Left ventricle myocardium inferior (tissue), 1 donor: ENCODE data around the gene ADAM15. TPM values are rescaled to one million over a fixed set of nuclear protein-coding genes. Genes with fewer than 3 reads are reported as not detected.

Experiments used
- DNase-seq: peaks from one replicate; pipeline ENCODE4 v3.0.0-alpha.2; 2020
- H3K27ac ChIP-seq: fragments of 200-600 bp; replicated peaks from 2 replicates; pipeline ENCODE4 v1.8.0; 2021
- H3K27me3 ChIP-seq: fragments of 200-600 bp; 2 replicates; pipeline ENCODE4 v1.8.0; 2021; ENCODE audit warnings: low read depth
- H3K36me3 ChIP-seq: fragments of 200-600 bp; 2 replicates; pipeline ENCODE4 v1.8.0; 2021
- H3K4me1 ChIP-seq: fragments of 200-600 bp; 2 replicates; pipeline ENCODE4 v1.8.0; 2021
- H3K4me3 ChIP-seq: fragments of 200-600 bp; 2 replicates; pipeline ENCODE4 v1.8.0; 2021; ENCODE audit warnings: mild to moderate bottlenecking, moderate library complexity
- H3K9me3 ChIP-seq: fragments of 200-600 bp; replicated peaks from 2 replicates; pipeline ENCODE4 v1.8.0; 2021
- CTCF ChIP-seq: fragments of 200-600 bp; IDR thresholded peaks from 2 replicates; pipeline ENCODE4 v1.8.0; 2021; ENCODE audit warnings: antibody characterized with exemption, mild to moderate bottlenecking, borderline replicate concordance
- intact Hi-C: fragments of 100-400 bp; cut with micrococcal nuclease; formaldehyde crosslinking; loops from one replicate; pipeline ENCODE4 v1.11.0; 2022
- total RNA-seq: library from RNA; stranded (reverse); fragmentation: NEBNext Ultra II Directional; extraction: Animal tissue kit (Norgen Biotek cat#: 25700); gene quantifications from one replicate; pipeline ENCODE4 v1.2.1, GENCODE V29; 2021
- donor health status: DM: no; HTN: yes; CAD: no; lungs with severe emphysema.

The ADAM15 gene
- total RNA-seq, 1 donor from 2014 or later = 82.1 TPM

GRCh38 chr1:155018617-155019348 lies 32.3 kb upstream of the ADAM15 start:
- peaks cover 30% of the 10 kb centered on the region for H3K36me3 ChIP-seq
- no peak for DNase-seq
- H3K4me1 ChIP-seq = peaks cover 35% of the 10 kb centered on the region
- H3K9me3 ChIP-seq = no peaks in the 10 kb centered on the region
- no peak for TF ChIP-seq CTCF
- no peaks in the 10 kb centered on the region for H3K27me3 ChIP-seq
- no peak overlapping the region for H3K27ac ChIP-seq
- no peak overlapping the region for H3K4me3 ChIP-seq
- intact Hi-C loops = no loop called here

DNA sequence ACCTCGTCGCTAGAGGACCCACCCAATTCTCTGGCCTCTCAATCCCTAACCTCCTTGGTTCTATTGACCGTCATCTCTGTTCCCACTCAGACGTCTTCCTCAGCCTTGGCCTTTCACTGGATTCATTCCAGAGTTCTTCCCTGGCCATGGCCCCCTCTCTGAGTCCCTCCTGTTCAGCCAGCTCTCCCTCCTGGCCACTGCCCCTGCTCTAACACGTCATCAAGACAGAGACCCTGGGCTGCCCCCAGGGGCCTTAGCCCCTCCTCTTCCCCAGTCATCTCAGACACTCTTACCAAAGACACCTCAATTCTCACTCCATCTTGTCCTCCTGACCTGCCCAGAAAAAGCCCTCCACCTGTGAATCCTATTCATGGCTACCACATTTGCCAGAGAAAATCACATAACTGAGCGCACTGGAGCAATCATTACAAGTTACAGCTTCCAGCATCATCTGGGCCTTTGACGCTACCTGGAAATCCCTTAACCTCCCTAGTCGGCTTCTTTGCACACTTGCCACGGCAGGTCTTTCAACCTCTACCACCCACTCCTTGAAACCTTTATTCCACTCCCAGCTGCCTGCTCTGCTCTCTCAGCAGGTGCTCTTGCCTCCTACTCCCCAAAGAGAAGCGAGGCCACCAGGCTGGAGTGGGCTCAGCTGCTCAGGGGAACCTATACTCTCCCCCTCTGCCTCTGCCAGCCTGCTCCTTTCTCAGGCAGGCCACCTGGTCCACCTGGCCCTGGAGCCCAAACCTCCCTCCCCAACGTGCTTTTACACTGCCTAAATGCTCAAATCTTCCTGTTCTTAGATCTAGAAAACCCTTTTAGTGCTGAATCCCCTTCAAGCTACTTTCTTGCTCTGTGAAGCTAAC lies 31.5 kb upstream of the ADAM15 start:
- Histone ChIP-seq H3K9me3 (no peaks in the 10 kb centered on the region), H3K4me1 (peaks cover 32% of the 10 kb centered on the region), H3K4me3 (no peak overlapping the region), H3K27ac (no peak overlapping the region), H3K27me3 (no peaks in the 10 kb centered on the region), H3K36me3 (peaks cover 22% of the 10 kb centered on the region)
- TF ChIP-seq CTCF = no peak
- no peak for DNase-seq
- intact Hi-C loops = no loop called here

DNA sequence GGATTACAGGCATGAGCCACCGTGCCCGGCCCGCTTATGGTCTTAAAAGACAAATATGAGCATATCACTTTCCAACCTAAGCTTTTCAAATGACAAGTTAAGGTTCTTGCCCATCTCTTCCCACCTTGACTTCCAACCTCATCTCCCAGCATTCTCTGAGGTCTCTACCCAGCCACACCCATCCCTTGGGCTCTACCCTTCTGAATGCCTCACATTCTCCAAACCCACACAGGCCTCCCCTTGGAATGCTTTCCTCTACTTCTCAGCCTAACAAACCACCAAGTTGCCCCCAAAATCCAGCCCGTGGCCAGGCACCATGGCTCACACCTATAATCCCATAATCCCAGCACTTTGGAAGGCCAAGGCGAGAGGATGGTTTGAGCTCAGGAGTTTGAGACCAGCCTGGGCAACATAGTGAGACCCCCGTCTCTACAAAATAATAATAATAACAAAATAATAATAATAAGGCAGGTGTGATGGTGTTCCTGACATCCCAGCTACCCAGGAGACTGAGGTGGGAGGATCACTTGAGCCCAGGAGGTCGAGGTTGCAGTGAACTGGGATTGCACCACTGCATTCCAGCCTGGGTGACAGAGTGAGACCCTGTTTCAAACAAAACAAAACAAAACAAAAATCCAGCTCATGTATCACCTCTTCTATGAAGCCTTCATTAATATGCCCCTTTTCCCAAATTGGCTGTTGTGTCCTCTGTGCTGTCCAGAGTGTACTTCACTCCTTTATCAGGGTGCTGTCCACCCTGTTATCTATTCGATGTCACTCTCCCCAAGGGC lies 28.8 kb upstream of the ADAM15 start:
- H3K4me1 ChIP-seq = peaks cover 23% of the 10 kb centered on the region
- DNase-seq = no peak
- H3K27me3 ChIP-seq = no peaks in the 10 kb centered on the region
- H3K9me3 ChIP-seq = no peaks in the 10 kb centered on the region
- no peaks in the 10 kb centered on the region for H3K36me3 ChIP-seq
- no peak for TF ChIP-seq CTCF
- H3K4me3 ChIP-seq = no peak overlapping the region
- intact Hi-C loops = no loop called here
- H3K27ac ChIP-seq = no peak overlapping the region

DNA sequence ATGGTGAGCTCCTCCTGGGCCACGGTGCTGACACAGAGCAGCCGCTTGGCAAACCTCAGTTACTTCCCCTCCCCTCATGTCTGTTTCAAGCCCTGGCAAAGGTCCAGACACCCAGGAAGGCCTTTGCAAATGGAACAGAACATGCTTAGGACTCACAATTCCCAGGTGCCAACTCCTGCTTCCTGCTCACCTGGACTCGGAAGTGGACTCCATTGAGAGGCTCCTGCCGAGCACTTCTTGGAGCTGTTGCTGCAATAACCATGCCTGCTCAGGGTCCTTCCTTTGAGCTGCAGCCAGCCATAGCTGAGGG lies 28.2 kb upstream of the ADAM15 start:
- H3K27me3 ChIP-seq = no peaks in the 10 kb centered on the region
- H3K27ac ChIP-seq = no peak overlapping the region
- no peaks in the 10 kb centered on the region for H3K9me3 ChIP-seq
- no peak overlapping the region for H3K4me3 ChIP-seq
- TF ChIP-seq CTCF = no peak
- H3K36me3 ChIP-seq = no peaks in the 10 kb centered on the region
- H3K4me1 ChIP-seq = peaks cover 18% of the 10 kb centered on the region
- intact Hi-C loops = no loop called here
- no peak for DNase-seq

DNA sequence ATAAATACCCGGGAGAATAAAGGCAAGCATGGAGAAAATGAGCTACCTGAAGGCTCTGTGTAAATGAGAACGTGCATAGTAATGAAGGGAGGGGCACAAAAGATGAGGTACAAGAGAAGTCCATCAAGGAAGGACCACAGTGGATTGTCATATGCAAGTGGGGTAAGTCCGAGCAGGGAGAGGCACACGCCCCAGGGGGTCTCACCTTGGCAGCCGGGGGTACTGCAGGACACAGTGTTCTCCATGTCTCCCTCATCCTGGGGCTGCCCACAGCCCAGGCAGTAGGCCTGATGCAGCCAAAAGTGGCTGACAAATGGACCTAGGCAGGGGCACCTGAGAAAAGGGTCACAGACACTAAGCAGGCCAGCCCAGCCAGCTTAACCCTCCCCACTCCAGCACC lies 27.5 kb upstream of the ADAM15 start:
- peaks cover 13% of the 10 kb centered on the region for H3K4me1 ChIP-seq
- intact Hi-C loops = no loop called here
- H3K27ac ChIP-seq = no peak overlapping the region
- no peaks in the 10 kb centered on the region for H3K9me3 ChIP-seq
- TF ChIP-seq CTCF = no peak
- no peaks in the 10 kb centered on the region for H3K27me3 ChIP-seq
- no peaks in the 10 kb centered on the region for H3K36me3 ChIP-seq
- no peak for DNase-seq
- H3K4me3 ChIP-seq = no peak overlapping the region
